G401 (cell line): Measurements from ENCODE around the gene RPS25. TPM values are rescaled to one million over a fixed set of nuclear protein-coding genes. Genes with fewer than 3 reads are reported as not detected.
"Not testable (repeated sequence)": the region's sequence is repeated elsewhere in the genome, so short reads cannot be mapped to it uniquely, and the experiment has no call there.

Experiments
- DNase-seq: peaks from one replicate; pipeline ENCODE4 v3.0.0-alpha.2; 2015; ENCODE audit warnings: low spot score
- in situ Hi-C: cut with HindIII; loops from 2 replicates; pipeline ENCODE4 v1.10.0; 2016; ENCODE audit warnings: low sequenced_read_pairs, mixed read lengths
- total RNA-seq: library from RNA; depleted of rRNA; stranded (reverse); fragments of >200 nt; shearing (Covaris generic); gene quantifications from 2 replicates; pipeline ENCODE4 v1.2.3, GENCODE V29; 2014

RPS25 gene
- total RNA-seq, 1 experiment from 2014 or later: 2,429 TPM

- in situ Hi-C loops: no loop called here
- no peak for DNase-seq
These were observed 24.8 kb upstream of the RPS25 start for GRCh38 chr11:119042927-119043326.

DNA sequence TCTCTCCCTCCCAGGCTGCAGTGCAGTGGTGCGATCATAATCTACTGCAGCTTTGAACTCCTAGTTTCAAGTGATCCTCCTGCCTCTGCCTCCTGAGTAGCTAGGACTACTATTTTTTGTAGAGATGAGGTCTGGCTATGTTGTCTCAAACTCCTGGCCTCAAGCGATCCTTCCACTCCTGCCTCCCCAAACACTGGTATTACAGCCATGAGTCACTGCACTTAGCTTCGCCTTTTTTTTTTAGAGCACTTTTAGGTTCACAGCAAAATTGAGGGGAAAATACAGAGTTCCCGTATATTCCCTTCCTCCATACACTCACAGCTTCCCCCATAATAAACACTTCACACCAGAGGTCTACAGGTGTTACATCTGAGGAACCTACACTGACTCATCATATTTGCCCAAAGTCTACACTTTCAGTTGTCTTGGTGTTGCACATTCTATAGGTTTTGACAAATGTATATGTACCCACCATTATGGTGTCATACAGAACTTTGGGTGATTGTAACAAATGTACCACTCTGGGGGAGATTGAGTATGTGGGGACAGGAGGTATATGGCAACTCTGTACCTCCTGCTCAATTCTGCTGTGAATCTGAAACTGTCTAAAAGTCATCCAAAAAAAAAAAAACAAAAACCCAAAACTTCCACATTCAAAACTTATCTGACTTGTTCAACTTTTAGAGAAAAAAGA, 23.8 kb upstream of the RPS25 start:
- in situ Hi-C loops: no loop called here
- DNase-seq: no peak

DNA sequence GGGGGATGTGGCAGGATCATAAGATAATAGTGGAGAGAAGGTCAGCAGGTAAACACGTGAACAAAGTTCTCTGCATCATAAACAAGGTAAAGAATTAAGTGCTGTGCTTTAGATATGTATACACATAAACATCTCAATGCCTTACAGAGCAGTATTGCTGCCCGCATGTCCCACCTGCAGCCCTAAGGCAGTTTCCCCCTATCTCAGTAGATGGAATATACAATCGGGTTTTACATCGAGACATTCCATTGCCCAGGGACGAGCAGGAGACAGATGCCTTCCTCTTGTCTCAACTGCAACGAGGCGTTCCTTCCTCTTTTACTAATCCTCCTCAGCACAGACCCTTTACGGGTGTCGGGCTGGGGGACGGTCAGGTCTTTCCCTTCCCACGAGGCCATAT, 21.3 kb upstream of the RPS25 start:
- in situ Hi-C loops, DNase-seq: not testable (repeated sequence)

DNA sequence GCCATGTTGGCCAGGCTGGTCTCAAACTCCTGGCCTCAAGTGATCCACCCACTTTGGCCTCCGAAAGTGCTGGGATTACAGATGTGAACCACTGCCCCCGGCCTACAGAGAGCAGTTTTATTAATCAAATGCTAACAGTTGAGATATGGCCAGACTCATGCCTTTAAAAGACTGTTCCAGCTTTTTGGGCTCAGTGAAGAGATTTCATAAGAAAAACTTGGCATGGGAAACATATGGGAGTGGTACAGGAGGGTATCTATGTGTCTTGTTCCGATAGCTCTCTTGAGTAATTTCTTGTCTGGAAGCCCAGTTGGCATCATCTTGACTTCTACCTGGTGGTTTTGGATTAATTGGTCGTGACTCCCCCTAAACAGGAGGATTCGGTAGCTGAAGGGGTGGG, 20.7 kb upstream of the RPS25 start:
- in situ Hi-C loops: no loop called here
- DNase-seq: no peak

DNA sequence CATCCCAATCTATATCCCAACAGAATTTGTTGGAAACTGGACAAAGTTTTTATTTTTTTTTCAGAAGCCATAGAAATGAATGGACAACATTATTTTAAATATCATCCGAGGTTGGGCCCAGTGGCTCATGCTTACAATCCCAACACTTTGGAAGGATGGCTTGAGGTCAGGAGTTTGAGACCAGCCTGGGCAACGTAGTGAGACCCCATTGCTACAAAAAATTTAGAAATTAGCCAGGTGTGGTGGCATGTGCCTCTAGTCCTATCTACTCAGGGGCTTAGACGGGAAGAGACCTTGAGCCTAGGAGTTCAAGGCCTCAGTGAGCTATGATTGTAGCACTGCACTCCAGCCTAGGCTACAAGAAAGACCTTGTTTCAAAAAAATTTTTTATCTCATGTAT, 16.7 kb upstream of the RPS25 start:
- in situ Hi-C loops: no loop called here
- DNase-seq: no peak

- DNase-seq, in situ Hi-C loops: not testable (repeated sequence)
These were observed 15.3 kb upstream of the RPS25 start for GRCh38 chr11:119033421-119033820.

- DNase-seq: no peak
- in situ Hi-C loops: no loop called here
These were observed 13.8 kb upstream of the RPS25 start for GRCh38 chr11:119031912-119032280.

- in situ Hi-C loops: no loop called here
- DNase-seq: peak; percentile 98
These were observed 12.3 kb upstream of the RPS25 start, which contains the start of gene SLC37A4 for GRCh38 chr11:119030329-119031047. TSS of gene SLC37A4 (minus strand) at chr11:119030877.

DNA sequence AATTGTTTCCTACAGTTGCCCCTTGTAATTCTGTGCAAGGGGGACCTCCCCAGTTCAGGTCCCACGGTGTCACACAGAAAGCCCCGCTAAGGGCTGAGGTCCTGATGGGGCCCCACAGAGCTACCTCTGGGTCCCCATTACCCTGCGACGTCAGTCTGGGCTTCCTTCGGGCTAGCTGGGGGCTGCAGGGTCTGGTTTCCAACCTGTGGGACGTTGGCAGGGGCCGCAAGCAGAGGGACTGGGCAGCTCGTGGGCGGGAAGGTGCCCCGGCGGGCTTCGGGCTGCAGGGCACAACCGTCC, 11.8 kb upstream of the RPS25 start:
- no peak for DNase-seq
- in situ Hi-C loops: no loop called here

GRCh38 chr11:119029340-119030028, 11.3 kb upstream of the RPS25 start:
- DNase-seq: peak; percentile 40
- in situ Hi-C loops: no loop called here

DNA sequence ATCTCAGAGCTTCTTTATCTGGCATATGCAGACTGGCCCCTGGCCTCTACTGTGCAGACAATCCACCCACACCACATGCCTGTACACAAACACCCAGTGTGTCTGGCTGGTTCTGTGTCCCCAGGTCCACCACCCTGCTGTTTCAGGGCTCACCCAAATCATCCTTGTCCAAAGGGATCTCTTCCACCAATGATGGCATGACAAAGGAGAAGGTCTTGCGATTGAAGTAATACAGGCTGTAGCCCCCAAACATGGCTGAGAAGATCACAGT, 10.9 kb upstream of the RPS25 start:
- DNase-seq: no peak
- in situ Hi-C loops: no loop called here

GRCh38 chr11:119028346-119029068, 10.4 kb upstream of the RPS25 start:
- no peak for DNase-seq
- in situ Hi-C loops: no loop called here

DNA sequence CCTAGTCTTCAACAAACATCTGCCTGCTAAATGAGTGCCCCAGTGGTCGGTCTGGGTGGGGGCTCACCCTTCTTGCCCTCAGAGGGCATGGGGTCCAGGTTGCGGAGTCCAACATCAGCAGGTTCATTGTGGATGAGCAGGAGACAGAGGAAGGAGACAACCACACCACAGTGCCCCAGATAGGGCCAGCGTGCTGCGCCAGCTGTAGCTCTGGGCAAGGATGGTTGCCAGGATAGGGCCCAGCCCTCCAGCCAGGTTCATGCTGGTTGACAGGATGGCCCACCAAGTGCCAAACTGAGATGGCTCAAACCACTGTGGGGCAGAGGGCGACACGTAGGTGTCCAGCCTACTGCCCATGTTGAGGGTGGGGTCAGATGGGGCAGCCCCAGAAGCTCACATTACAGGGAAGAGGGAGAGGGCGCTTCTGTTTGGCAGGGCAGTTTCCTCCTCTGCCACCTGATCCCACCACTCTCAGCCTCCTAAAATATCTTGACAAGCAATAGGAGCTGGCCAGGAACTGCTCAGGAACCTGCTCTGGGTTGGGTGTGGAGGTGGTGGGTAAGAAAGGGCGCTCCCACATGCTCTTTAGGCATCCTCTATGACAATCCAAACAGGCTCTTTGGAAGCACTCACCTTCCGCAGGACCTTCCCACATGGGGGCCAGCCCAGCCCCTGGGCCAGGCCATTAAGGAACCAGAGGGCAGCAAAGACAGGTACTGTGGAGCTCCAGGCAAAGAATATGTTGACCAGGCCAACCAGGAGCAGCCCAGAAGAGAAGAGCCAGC, 9.6 kb upstream of the RPS25 start:
- in situ Hi-C loops: no loop called here

DNA sequence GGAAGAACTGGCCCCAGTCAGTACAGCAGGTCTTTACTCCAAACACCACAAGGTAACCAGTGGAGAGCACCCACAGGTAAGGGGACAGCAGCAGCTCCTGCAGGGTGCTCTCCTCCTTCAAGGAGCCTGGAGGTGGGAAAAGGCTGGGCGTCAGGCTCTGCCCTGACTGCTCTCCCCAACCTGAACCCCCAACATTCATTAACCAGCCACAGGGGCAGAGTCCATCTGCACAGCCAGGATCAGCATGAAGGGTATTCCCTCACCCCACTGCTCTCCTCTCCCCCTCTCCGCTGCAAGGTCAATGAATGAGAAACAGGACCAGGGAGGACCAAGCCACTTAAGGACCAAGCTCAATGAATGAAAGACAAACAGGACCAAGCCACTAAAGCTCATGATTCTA, 8.8 kb upstream of the RPS25 start:
- in situ Hi-C loops: no loop called here

More for the DNA sequence above, 9.6 kb upstream of the RPS25 start:
- no peak for DNase-seq

GRCh38 chr11:119025978-119026766, 8.0 kb upstream of the RPS25 start:
- DNase-seq: no peak
- in situ Hi-C loops: no loop called here

More for the DNA sequence above, 8.8 kb upstream of the RPS25 start:
- DNase-seq: no peak

GRCh38 chr11:119025541-119025940, 7.4 kb upstream of the RPS25 start:
- no peak for DNase-seq
- in situ Hi-C loops: no loop called here

DNA sequence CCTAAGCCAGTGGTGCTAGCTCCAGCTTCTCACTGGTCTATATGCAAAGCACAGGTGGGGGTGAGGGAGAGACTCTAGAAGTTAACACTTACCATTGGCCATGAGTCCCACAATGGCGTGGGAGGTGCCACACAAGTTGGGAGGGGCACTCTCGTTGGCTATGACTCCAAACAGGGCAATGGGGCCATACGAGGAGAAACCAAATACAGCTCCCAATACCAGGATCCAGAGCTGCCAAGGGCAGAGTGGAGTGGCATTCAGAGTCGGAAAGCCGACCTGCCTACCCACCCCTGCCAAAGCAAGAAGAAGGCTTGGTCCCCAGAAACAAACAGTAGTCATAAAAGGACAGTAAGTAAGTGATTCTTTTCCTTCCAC, 6.9 kb upstream of the RPS25 start:
- no peak for DNase-seq
- in situ Hi-C loops: no loop called here

DNA sequence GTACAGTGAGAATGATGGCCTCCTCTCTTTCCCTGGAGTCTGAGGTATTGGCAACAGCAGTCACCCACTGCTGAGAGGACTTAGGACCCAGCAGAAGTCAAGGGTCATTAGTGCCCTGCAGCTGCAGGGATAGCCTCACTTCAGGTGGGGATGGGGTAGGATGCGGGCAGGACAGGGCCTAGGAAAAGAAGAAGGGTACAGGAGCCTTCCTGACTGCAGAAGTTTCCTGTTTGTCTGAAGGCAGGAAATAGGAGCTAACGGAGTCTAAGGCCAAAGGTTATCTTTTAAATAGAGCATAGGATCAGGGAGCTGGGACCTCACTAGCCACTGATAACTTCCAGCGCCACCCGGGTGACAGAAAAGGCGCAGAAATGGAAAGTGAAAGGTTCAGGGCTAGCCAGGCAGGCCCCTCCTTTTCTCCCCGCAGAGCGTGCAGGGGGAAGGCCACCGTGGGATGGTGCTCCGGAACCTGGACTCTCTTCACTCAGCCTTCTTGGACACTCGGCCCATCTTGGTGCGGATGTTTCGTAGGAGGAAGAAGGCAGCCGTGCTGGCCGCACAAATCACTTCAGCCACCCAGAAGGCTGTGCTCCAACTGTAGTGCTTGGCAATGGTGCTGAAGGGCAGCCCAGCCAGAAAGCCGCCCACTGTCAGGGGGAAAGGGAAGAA, 6.4 kb upstream of the RPS25 start:
- no peak for DNase-seq
- in situ Hi-C loops: no loop called here
